Esophagus (tissue), 2 donors: ENCODE results near the gene NXN. TPM values are rescaled to one million over a fixed set of nuclear protein-coding genes. Genes with fewer than 3 reads are reported as not detected.

ENCODE experiments used
- H3K27ac ChIP-seq, 2 donors: one replicate each; pipeline ENCODE4 v1.5.1; 2013; ENCODE audit warnings: low read depth in 2 of 2, mild to moderate bottlenecking in 2 of 2, inconsistent platforms in 1 of 2, low read length in 1 of 2, moderate library complexity in 1 of 2
- H3K27me3 ChIP-seq, 2 donors: one replicate each; pipeline ENCODE4 v1.6.1; 2013; ENCODE audit warnings: low read length in 2 of 2, control low read depth in 1 of 2, mild to moderate bottlenecking in 1 of 2; ENCODE audit not compliant: insufficient read depth in 2 of 2, control insufficient read depth in 1 of 2
- H3K36me3 ChIP-seq, 2 donors: one replicate each; pipeline ENCODE4 v1.6.1; 2013; ENCODE audit warnings: low read length in 1 of 2; ENCODE audit not compliant: control insufficient read depth in 2 of 2, insufficient read depth in 2 of 2
- H3K4me1 ChIP-seq, 2 donors: one replicate each; pipeline ENCODE4 v1.6.1; 2013; ENCODE audit warnings: low read length in 1 of 2; ENCODE audit not compliant: control insufficient read depth in 2 of 2, insufficient read depth in 2 of 2
- H3K4me3 ChIP-seq, 2 donors: one replicate each; pipeline ENCODE4 v1.5.1; 2013; ENCODE audit warnings: low read length in 2 of 2, mild to moderate bottlenecking in 2 of 2, low read depth in 1 of 2, moderate library complexity in 1 of 2
- H3K9me3 ChIP-seq, 2 donors: one replicate each; pipeline ENCODE4 v1.6.1; 2013; ENCODE audit warnings: mild to moderate bottlenecking in 2 of 2, low read depth in 1 of 2, low read length in 1 of 2, moderate library complexity in 1 of 2; ENCODE audit not compliant: control insufficient read depth in 2 of 2, insufficient read depth in 1 of 2
- WGBS, 2 donors: extraction: QIAGEN DNeasy Blood & Tissue Kit; methylation state at CpG; one replicate each; pipeline ENCODE4 v1.1.7; 2013; 5-methylcytosine and 5-hydroxymethylcytosine counted together
- polyA plus RNA-seq, 2 donors: library from polyadenylated mRNA; stranded (reverse); fragments of 200-250 nt; gene quantifications; one replicate each; pipeline ENCODE4 v1.2.3, GENCODE V29; 2013
- donor health status: healthy with polysubstance abuse.
- donor health status: Bipolar disorder and iron deficiency.

The NXN gene
- polyA plus RNA-seq, 2 donors: 10.1 to 24.0 TPM

- Histone ChIP-seq H3K36me3 (no peaks in the 10 kb centered on the region), H3K4me3 (no peak overlapping the region), H3K4me1 (peaks cover 0 to 2% of the 10 kb centered on the region in 2 donors), H3K9me3 (no peaks in the 10 kb centered on the region), H3K27me3 (no peaks in the 10 kb centered on the region), H3K27ac (peak overlapping the region; percentile 17 to 82)
- WGBS, 2 donors: 46 to 55% methylated on average over 22 to 25 of the region's 25 CpGs
Measured at GRCh38 chr17:948284-948852, 31.2 kb downstream of the NXN start.

DNA sequence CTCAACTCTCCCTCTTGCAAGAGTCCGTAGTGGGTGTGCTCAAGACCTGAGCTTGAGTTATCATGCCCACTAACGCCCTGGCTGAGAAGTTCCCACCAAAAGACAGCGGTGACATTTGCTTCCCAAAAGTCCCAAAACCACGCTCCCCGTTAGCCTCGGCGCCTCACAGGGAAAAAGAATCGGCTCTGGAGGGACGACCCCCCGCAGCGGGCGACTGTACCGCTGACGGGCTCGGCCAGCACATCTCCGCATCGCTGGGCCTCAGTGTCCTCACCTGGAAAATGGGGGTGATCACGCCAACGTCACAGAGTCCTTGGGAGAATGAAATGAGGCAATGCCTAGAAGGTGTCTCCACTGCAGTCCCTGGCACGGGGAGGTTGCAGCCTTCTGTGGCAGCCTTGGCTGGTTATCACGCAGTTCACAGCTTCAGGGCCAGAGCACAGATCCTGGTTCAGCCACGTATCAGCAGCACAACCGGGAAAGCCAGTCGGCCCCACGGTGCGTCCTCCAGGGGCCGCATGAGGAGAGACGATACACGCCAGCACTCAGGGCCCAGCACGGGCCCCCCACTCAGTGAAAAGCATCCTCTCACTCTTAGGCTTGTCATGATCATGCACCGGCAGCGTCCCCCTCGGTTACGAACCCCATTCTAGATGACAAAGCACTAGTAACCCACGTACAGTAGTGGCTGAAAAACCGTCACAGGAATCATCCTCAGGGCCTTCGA lies 32.9 kb downstream of the NXN start:
- H3K27me3 ChIP-seq: no peaks in the 10 kb centered on the region
- no peaks in the 10 kb centered on the region for H3K4me1 ChIP-seq
- H3K27ac ChIP-seq: no peak overlapping the region
- no peaks in the 10 kb centered on the region for H3K36me3 ChIP-seq
- WGBS, 2 donors: 96% methylated on average over 37 of the region's 37 CpGs
- H3K4me3 ChIP-seq: no peak overlapping the region
- no peaks in the 10 kb centered on the region for H3K9me3 ChIP-seq

- 62 to 67% methylated on average over 3 of the region's 3 CpGs for WGBS, 2 donors
- H3K4me1 ChIP-seq: no peaks in the 10 kb centered on the region
- no peak overlapping the region for H3K4me3 ChIP-seq
- H3K36me3 ChIP-seq: no peaks in the 10 kb centered on the region
- H3K9me3 ChIP-seq: no peaks in the 10 kb centered on the region
- no peak overlapping the region for H3K27ac ChIP-seq
- no peaks in the 10 kb centered on the region for H3K27me3 ChIP-seq
Measured at GRCh38 chr17:945672-946071, 33.9 kb downstream of the NXN start.

GRCh38 chr17:944266-944826 lies 35.2 kb downstream of the NXN start:
- no peaks in the 10 kb centered on the region for H3K9me3 ChIP-seq
- no peak overlapping the region for H3K4me3 ChIP-seq
- no peaks in the 10 kb centered on the region for H3K4me1 ChIP-seq
- 65 to 69% methylated on average over 14 of the region's 14 CpGs for WGBS, 2 donors
- H3K27me3 ChIP-seq: no peaks in the 10 kb centered on the region
- H3K27ac ChIP-seq: peak overlapping the region in 1 of 2 donors; percentile 13
- H3K36me3 ChIP-seq: no peaks in the 10 kb centered on the region

DNA sequence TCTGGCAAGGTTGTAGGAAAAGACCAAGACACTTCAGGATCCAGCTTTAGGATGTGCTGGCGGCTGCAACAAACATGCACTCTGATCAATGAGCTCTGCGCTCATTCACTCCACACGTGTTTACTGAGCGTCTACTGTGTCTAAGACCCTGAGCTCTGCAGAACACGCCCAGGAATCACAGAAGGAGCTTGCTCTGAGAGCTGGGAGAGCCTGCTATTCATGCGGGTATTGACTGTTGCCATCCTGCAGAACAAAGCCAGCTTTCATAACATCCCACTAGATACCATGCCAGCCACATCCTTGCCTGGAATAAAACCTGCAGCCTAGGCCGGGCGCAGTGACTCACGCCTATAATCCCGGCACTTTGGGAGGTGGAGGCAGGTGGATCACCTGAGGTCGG lies 44.1 kb downstream of the NXN start:
- no peak overlapping the region for H3K4me3 ChIP-seq
- peaks cover 5 to 7% of the 10 kb centered on the region in 2 donors for H3K4me1 ChIP-seq
- H3K9me3 ChIP-seq: no peaks in the 10 kb centered on the region
- 55 to 56% methylated on average over 11 of the region's 11 CpGs for WGBS, 2 donors
- H3K27me3 ChIP-seq: no peaks in the 10 kb centered on the region
- no peaks in the 10 kb centered on the region for H3K36me3 ChIP-seq
- peak overlapping the region in 1 of 2 donors; percentile 81 for H3K27ac ChIP-seq

GRCh38 chr17:933312-934073 lies 46.1 kb downstream of the NXN start:
- Histone ChIP-seq H3K27ac (peak overlapping the region; percentile 56 to 92), H3K36me3 (no peaks in the 10 kb centered on the region), H3K27me3 (no peaks in the 10 kb centered on the region), H3K4me1 (peaks cover 7% of the 10 kb centered on the region in 2 donors), H3K4me3 (no peak overlapping the region), H3K9me3 (no peaks in the 10 kb centered on the region)
- 20 to 26% methylated on average over 15 of the region's 15 CpGs for WGBS, 2 donors

DNA sequence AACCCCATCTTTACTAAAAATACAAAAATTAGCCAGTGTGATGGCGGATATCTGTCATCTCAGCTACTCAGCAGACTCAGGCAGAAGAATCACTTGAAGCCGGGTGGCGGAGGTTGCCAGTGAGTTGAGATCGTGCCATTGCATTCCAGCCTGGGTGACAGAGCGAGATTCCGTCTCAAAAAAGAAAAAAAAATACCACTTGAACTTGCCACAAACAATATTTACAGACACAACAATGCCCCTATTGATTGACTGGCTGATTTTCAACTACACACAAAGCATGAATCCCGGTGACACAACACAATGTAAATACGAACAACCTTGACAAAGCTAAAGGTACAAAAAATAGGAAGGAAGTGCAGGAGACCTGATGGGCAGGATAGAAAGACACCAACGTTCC lies 49.3 kb downstream of the NXN start:
- Histone ChIP-seq H3K36me3 (no peaks in the 10 kb centered on the region), H3K9me3 (no peaks in the 10 kb centered on the region), H3K4me1 (peaks cover 5 to 7% of the 10 kb centered on the region in 2 donors), H3K27me3 (no peaks in the 10 kb centered on the region), H3K27ac (no peak overlapping the region), H3K4me3 (no peak overlapping the region)
- WGBS, 2 donors: 67 to 80% methylated on average over 9 of the region's 9 CpGs

DNA sequence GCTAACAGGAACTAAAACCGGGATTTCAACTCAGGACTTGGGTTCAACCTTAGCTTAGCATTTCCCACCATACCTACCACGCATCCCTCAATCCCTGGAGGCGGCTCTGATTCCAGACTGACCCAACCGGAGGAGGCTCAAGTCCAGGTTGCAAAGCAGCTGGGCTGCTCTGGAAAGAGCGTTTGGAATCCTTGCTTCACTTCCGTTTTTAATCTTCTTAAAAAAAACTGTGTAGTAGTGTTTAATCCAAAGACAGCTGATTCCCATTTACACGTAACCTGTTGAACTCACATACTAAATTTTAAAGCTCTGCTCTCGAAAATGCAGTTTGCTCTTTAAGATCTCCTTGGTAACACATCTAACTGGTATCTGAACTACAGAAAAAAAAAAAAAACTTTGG lies 50.0 kb downstream of the NXN start:
- Histone ChIP-seq H3K4me3 (no peak overlapping the region), H3K27ac (peak overlapping the region in 1 of 2 donors; percentile 3), H3K27me3 (no peaks in the 10 kb centered on the region), H3K36me3 (no peaks in the 10 kb centered on the region), H3K4me1 (peaks cover 2 to 3% of the 10 kb centered on the region in 2 donors), H3K9me3 (no peaks in the 10 kb centered on the region)
- WGBS, 2 donors: 68 to 74% methylated on average over 8 of the region's 8 CpGs

- no peak overlapping the region for H3K4me3 ChIP-seq
- H3K36me3 ChIP-seq: no peaks in the 10 kb centered on the region
- no peaks in the 10 kb centered on the region for H3K27me3 ChIP-seq
- 35 to 52% methylated on average over 17 of the region's 17 CpGs for WGBS, 2 donors
- H3K4me1 ChIP-seq: peaks cover 2 to 3% of the 10 kb centered on the region in 2 donors
- peak overlapping the region; percentile 85 to 91 for H3K27ac ChIP-seq
- no peaks in the 10 kb centered on the region for H3K9me3 ChIP-seq
Measured at GRCh38 chr17:927611-928461, 51.7 kb downstream of the NXN start.
